ENCODE measurements around the gene BBS9.

The BBS9 gene

GRCh38 chr7:33614357-33615117 lies 485.2 kb downstream of the BBS9 start:
- no peaks in the 10 kb centered on the region for H3K4me1 Mint-ChIP-seq
- H3K27ac Mint-ChIP-seq = no peak overlapping the region
- H3K36me3 Mint-ChIP-seq (ENCODE audit: low read depth) = no peaks in the 10 kb centered on the region
- H3K27me3 Mint-ChIP-seq (ENCODE audit: low read depth) = no peaks in the 10 kb centered on the region
- no peak overlapping the region for H3K4me3 Mint-ChIP-seq
- no peak for TF ChIP-seq CTCF (IDR thresholded peaks at IDR 0.05; ENCODE audit: unreplicated experiment in 3 of 3)
- H3K9me3 Mint-ChIP-seq = peaks cover 5% of the 10 kb centered on the region

- H3K4me3 Mint-ChIP-seq = no peak overlapping the region
- H3K27me3 Mint-ChIP-seq (ENCODE audit: low read depth) = no peaks in the 10 kb centered on the region
- H3K9me3 Mint-ChIP-seq = peaks cover 22% of the 10 kb centered on the region
- H3K27ac Mint-ChIP-seq = no peak overlapping the region
- no peaks in the 10 kb centered on the region for H3K36me3 Mint-ChIP-seq (ENCODE audit: low read depth)
- no peaks in the 10 kb centered on the region for H3K4me1 Mint-ChIP-seq
- no peak for TF ChIP-seq CTCF (IDR thresholded peaks at IDR 0.05; ENCODE audit: unreplicated experiment in 3 of 3)
Observed at GRCh38 chr7:33616752-33617151, 487.4 kb downstream of the BBS9 start.

- H3K27ac Mint-ChIP-seq = no peak overlapping the region
- no peak for TF ChIP-seq CTCF (IDR thresholded peaks at IDR 0.05; ENCODE audit: unreplicated experiment in 3 of 3)
- H3K9me3 Mint-ChIP-seq = peaks cover 22% of the 10 kb centered on the region
- H3K4me1 Mint-ChIP-seq = peaks cover 2% of the 10 kb centered on the region
- no peaks in the 10 kb centered on the region for H3K36me3 Mint-ChIP-seq (ENCODE audit: low read depth)
- H3K4me3 Mint-ChIP-seq = no peak overlapping the region
- no peaks in the 10 kb centered on the region for H3K27me3 Mint-ChIP-seq (ENCODE audit: low read depth)
Observed at GRCh38 chr7:33619264-33619663, 489.9 kb downstream of the BBS9 start.

GRCh38 chr7:33623267-33623666 lies 493.9 kb downstream of the BBS9 start:
- H3K36me3 Mint-ChIP-seq (ENCODE audit: low read depth) = peaks cover 7% of the 10 kb centered on the region
- H3K4me3 Mint-ChIP-seq = no peak overlapping the region
- no peak for TF ChIP-seq CTCF (IDR thresholded peaks at IDR 0.05; ENCODE audit: unreplicated experiment in 3 of 3)
- H3K27ac Mint-ChIP-seq = no peak overlapping the region
- H3K9me3 Mint-ChIP-seq = peaks cover 25% of the 10 kb centered on the region
- H3K4me1 Mint-ChIP-seq = peaks cover 5% of the 10 kb centered on the region
- no peaks in the 10 kb centered on the region for H3K27me3 Mint-ChIP-seq (ENCODE audit: low read depth)

- Mint-ChIP-seq H3K27me3 (ENCODE audit: low read depth) (no peaks in the 10 kb centered on the region), H3K27ac (no peak overlapping the region), H3K4me1 (peaks cover 5% of the 10 kb centered on the region), H3K36me3 (ENCODE audit: low read depth) (peaks cover 7% of the 10 kb centered on the region), H3K9me3 (peaks cover 25% of the 10 kb centered on the region), H3K4me3 (no peak overlapping the region)
- no peak for TF ChIP-seq CTCF (IDR thresholded peaks at IDR 0.05; ENCODE audit: unreplicated experiment in 3 of 3)
Observed at GRCh38 chr7:33624215-33624614, 494.9 kb downstream of the BBS9 start.

- Mint-ChIP-seq H3K36me3 (ENCODE audit: low read depth) (peaks cover 7% of the 10 kb centered on the region), H3K27me3 (ENCODE audit: low read depth) (no peaks in the 10 kb centered on the region), H3K27ac (no peak overlapping the region), H3K9me3 (peaks cover 11% of the 10 kb centered on the region), H3K4me3 (no peak overlapping the region), H3K4me1 (peaks cover 5% of the 10 kb centered on the region)
- no peak for TF ChIP-seq CTCF (IDR thresholded peaks at IDR 0.05; ENCODE audit: unreplicated experiment in 3 of 3)
Observed at GRCh38 chr7:33626869-33627268, 497.5 kb downstream of the BBS9 start.

Data from nephron (organoid).